Measurements from ENCODE around the gene MCFD2. TPM values are rescaled to one million over a fixed set of nuclear protein-coding genes. Genes with fewer than 3 reads are reported as not detected.
A peak's percentile ranks its signal among the peaks of the same experiment; 100 is the strongest.

The MCFD2 gene
- polyA plus RNA-seq, result 10 to 100 TPM; 12.4 to 20.4 TPM

- Histone ChIP-seq H3K4me3 (ENCODE audit: low read depth in 1 of 2, low read length in 2 of 2) (peak within 1 kb of the TSS; percentile 73 to 82), H3K4me1 (ENCODE audit: control insufficient read depth in 2 of 2, insufficient read depth in 2 of 2, low read length in 1 of 2) (peaks cover 5 to 7% of the 10 kb centered on the region in 2 donors), H3K27me3 (ENCODE audit: control insufficient read depth in 1 of 2, insufficient read depth in 2 of 2, low read length in 2 of 2) (no peaks in the 10 kb centered on the region), H3K36me3 (ENCODE audit: control insufficient read depth in 2 of 2, insufficient read depth in 2 of 2, low read length in 1 of 2) (peaks cover 0 to 3% of the 10 kb centered on the region in 2 donors), H3K27ac (ENCODE audit: low read depth in 2 of 2, low read length in 1 of 2) (peak within 1 kb of the TSS; percentile 79 to 95), H3K9me3 (ENCODE audit: control insufficient read depth in 2 of 2, insufficient read depth in 1 of 2, low read depth in 1 of 2, low read length in 1 of 2) (no peaks in the 10 kb centered on the region)
- 0 to 1% methylated on average over 31 to 38 of the region's 38 CpGs for WGBS, 2 donors
Measured at GRCh38 chr2:46915281-46915810, at the start of gene MCFD2. MCFD2 (minus strand) TSS chr2:46915806; CDS start chr2:46909171, 6,635 bp downstream.

- peak overlapping the region; percentile 33 to 34 for H3K27ac ChIP-seq (ENCODE audit: low read depth in 2 of 2, low read length in 1 of 2)
- no peaks in the 10 kb centered on the region for H3K27me3 ChIP-seq (ENCODE audit: control insufficient read depth in 1 of 2, insufficient read depth in 2 of 2, low read length in 2 of 2)
- H3K4me3 ChIP-seq (ENCODE audit: low read depth in 1 of 2, low read length in 2 of 2), result no peak overlapping the region
- H3K9me3 ChIP-seq (ENCODE audit: control insufficient read depth in 2 of 2, insufficient read depth in 1 of 2, low read depth in 1 of 2, low read length in 1 of 2), result no peaks in the 10 kb centered on the region
- H3K4me1 ChIP-seq (ENCODE audit: control insufficient read depth in 2 of 2, insufficient read depth in 2 of 2, low read length in 1 of 2), result peaks cover 17 to 22% of the 10 kb centered on the region in 2 donors
- 60 to 69% methylated on average over 12 of the region's 12 CpGs for WGBS, 2 donors
- H3K36me3 ChIP-seq (ENCODE audit: control insufficient read depth in 2 of 2, insufficient read depth in 2 of 2, low read length in 1 of 2), result peaks cover 0 to 9% of the 10 kb centered on the region in 2 donors
Measured at GRCh38 chr2:46964835-46965560, 49.4 kb upstream of the MCFD2 start.

GRCh38 chr2:46963941-46964673, 48.5 kb upstream of the MCFD2 start:
- Histone ChIP-seq H3K9me3 (ENCODE audit: control insufficient read depth in 2 of 2, insufficient read depth in 1 of 2, low read depth in 1 of 2, low read length in 1 of 2) (no peaks in the 10 kb centered on the region), H3K27ac (ENCODE audit: low read depth in 2 of 2, low read length in 1 of 2) (peak overlapping the region; percentile 27 to 33), H3K36me3 (ENCODE audit: control insufficient read depth in 2 of 2, insufficient read depth in 2 of 2, low read length in 1 of 2) (peaks cover 0 to 12% of the 10 kb centered on the region in 2 donors), H3K4me3 (ENCODE audit: low read depth in 1 of 2, low read length in 2 of 2) (no peak overlapping the region), H3K4me1 (ENCODE audit: control insufficient read depth in 2 of 2, insufficient read depth in 2 of 2, low read length in 1 of 2) (peaks cover 15 to 18% of the 10 kb centered on the region in 2 donors), H3K27me3 (ENCODE audit: control insufficient read depth in 1 of 2, insufficient read depth in 2 of 2, low read length in 2 of 2) (no peaks in the 10 kb centered on the region)
- 76 to 80% methylated on average over 7 of the region's 7 CpGs for WGBS, 2 donors

GRCh38 chr2:46963210-46963609, 47.6 kb upstream of the MCFD2 start:
- H3K4me1 ChIP-seq (ENCODE audit: control insufficient read depth in 2 of 2, insufficient read depth in 2 of 2, low read length in 1 of 2), result peaks cover 13 to 15% of the 10 kb centered on the region in 2 donors
- H3K27me3 ChIP-seq (ENCODE audit: control insufficient read depth in 1 of 2, insufficient read depth in 2 of 2, low read length in 2 of 2), result no peaks in the 10 kb centered on the region
- H3K4me3 ChIP-seq (ENCODE audit: low read depth in 1 of 2, low read length in 2 of 2), result no peak overlapping the region
- H3K9me3 ChIP-seq (ENCODE audit: control insufficient read depth in 2 of 2, insufficient read depth in 1 of 2, low read depth in 1 of 2, low read length in 1 of 2), result no peaks in the 10 kb centered on the region
- 75 to 77% methylated on average over 4 of the region's 4 CpGs for WGBS, 2 donors
- no peak overlapping the region for H3K27ac ChIP-seq (ENCODE audit: low read depth in 2 of 2, low read length in 1 of 2)
- peaks cover 0 to 21% of the 10 kb centered on the region in 2 donors for H3K36me3 ChIP-seq (ENCODE audit: control insufficient read depth in 2 of 2, insufficient read depth in 2 of 2, low read length in 1 of 2)

GRCh38 chr2:46962751-46963150, 47.1 kb upstream of the MCFD2 start:
- Histone ChIP-seq H3K4me1 (ENCODE audit: control insufficient read depth in 2 of 2, insufficient read depth in 2 of 2, low read length in 1 of 2) (peaks cover 10 to 14% of the 10 kb centered on the region in 2 donors), H3K27ac (ENCODE audit: low read depth in 2 of 2, low read length in 1 of 2) (no peak overlapping the region), H3K36me3 (ENCODE audit: control insufficient read depth in 2 of 2, insufficient read depth in 2 of 2, low read length in 1 of 2) (peaks cover 2 to 25% of the 10 kb centered on the region in 2 donors), H3K4me3 (ENCODE audit: low read depth in 1 of 2, low read length in 2 of 2) (no peak overlapping the region), H3K9me3 (ENCODE audit: control insufficient read depth in 2 of 2, insufficient read depth in 1 of 2, low read depth in 1 of 2, low read length in 1 of 2) (no peaks in the 10 kb centered on the region), H3K27me3 (ENCODE audit: control insufficient read depth in 1 of 2, insufficient read depth in 2 of 2, low read length in 2 of 2) (no peaks in the 10 kb centered on the region)
- WGBS, 2 donors, result 94 to 97% methylated on average over 2 of the region's 2 CpGs

- no peak overlapping the region for H3K27ac ChIP-seq (ENCODE audit: low read depth in 2 of 2, low read length in 1 of 2)
- H3K36me3 ChIP-seq (ENCODE audit: control insufficient read depth in 2 of 2, insufficient read depth in 2 of 2, low read length in 1 of 2), result peaks cover 5 to 40% of the 10 kb centered on the region in 2 donors
- H3K9me3 ChIP-seq (ENCODE audit: control insufficient read depth in 2 of 2, insufficient read depth in 1 of 2, low read depth in 1 of 2, low read length in 1 of 2), result no peaks in the 10 kb centered on the region
- WGBS, 2 donors, result 92 to 97% methylated on average over 2 of the region's 2 CpGs
- peaks cover 10 to 14% of the 10 kb centered on the region in 2 donors for H3K4me1 ChIP-seq (ENCODE audit: control insufficient read depth in 2 of 2, insufficient read depth in 2 of 2, low read length in 1 of 2)
- no peak overlapping the region for H3K4me3 ChIP-seq (ENCODE audit: low read depth in 1 of 2, low read length in 2 of 2)
- H3K27me3 ChIP-seq (ENCODE audit: control insufficient read depth in 1 of 2, insufficient read depth in 2 of 2, low read length in 2 of 2), result no peaks in the 10 kb centered on the region
Measured at GRCh38 chr2:46960618-46961017, 45.0 kb upstream of the MCFD2 start.

GRCh38 chr2:46958431-46959017, 42.9 kb upstream of the MCFD2 start:
- no peak overlapping the region for H3K4me3 ChIP-seq (ENCODE audit: low read depth in 1 of 2, low read length in 2 of 2)
- no peaks in the 10 kb centered on the region for H3K27me3 ChIP-seq (ENCODE audit: control insufficient read depth in 1 of 2, insufficient read depth in 2 of 2, low read length in 2 of 2)
- H3K9me3 ChIP-seq (ENCODE audit: control insufficient read depth in 2 of 2, insufficient read depth in 1 of 2, low read depth in 1 of 2, low read length in 1 of 2), result no peaks in the 10 kb centered on the region
- 91 to 92% methylated on average over 17 of the region's 17 CpGs for WGBS, 2 donors
- peaks cover 5 to 45% of the 10 kb centered on the region in 2 donors for H3K36me3 ChIP-seq (ENCODE audit: control insufficient read depth in 2 of 2, insufficient read depth in 2 of 2, low read length in 1 of 2)
- peaks cover 0 to 5% of the 10 kb centered on the region in 2 donors for H3K4me1 ChIP-seq (ENCODE audit: control insufficient read depth in 2 of 2, insufficient read depth in 2 of 2, low read length in 1 of 2)
- no peak overlapping the region for H3K27ac ChIP-seq (ENCODE audit: low read depth in 2 of 2, low read length in 1 of 2)

GRCh38 chr2:46956981-46957531, 41.5 kb upstream of the MCFD2 start:
- Histone ChIP-seq H3K4me1 (ENCODE audit: control insufficient read depth in 2 of 2, insufficient read depth in 2 of 2, low read length in 1 of 2) (peaks cover 0 to 2% of the 10 kb centered on the region in 2 donors), H3K9me3 (ENCODE audit: control insufficient read depth in 2 of 2, insufficient read depth in 1 of 2, low read depth in 1 of 2, low read length in 1 of 2) (no peaks in the 10 kb centered on the region), H3K36me3 (ENCODE audit: control insufficient read depth in 2 of 2, insufficient read depth in 2 of 2, low read length in 1 of 2) (peaks cover 9 to 42% of the 10 kb centered on the region in 2 donors), H3K4me3 (ENCODE audit: low read depth in 1 of 2, low read length in 2 of 2) (no peak overlapping the region), H3K27me3 (ENCODE audit: control insufficient read depth in 1 of 2, insufficient read depth in 2 of 2, low read length in 2 of 2) (no peaks in the 10 kb centered on the region), H3K27ac (ENCODE audit: low read depth in 2 of 2, low read length in 1 of 2) (no peak overlapping the region)
- 74 to 79% methylated on average over 10 of the region's 10 CpGs for WGBS, 2 donors

- WGBS, 2 donors, result 74 to 86% methylated on average over 4 of the region's 4 CpGs
- Histone ChIP-seq H3K9me3 (ENCODE audit: control insufficient read depth in 2 of 2, insufficient read depth in 1 of 2, low read depth in 1 of 2, low read length in 1 of 2) (no peaks in the 10 kb centered on the region), H3K36me3 (ENCODE audit: control insufficient read depth in 2 of 2, insufficient read depth in 2 of 2, low read length in 1 of 2) (peaks cover 9 to 44% of the 10 kb centered on the region in 2 donors), H3K4me3 (ENCODE audit: low read depth in 1 of 2, low read length in 2 of 2) (no peak overlapping the region), H3K27me3 (ENCODE audit: control insufficient read depth in 1 of 2, insufficient read depth in 2 of 2, low read length in 2 of 2) (no peaks in the 10 kb centered on the region), H3K27ac (ENCODE audit: low read depth in 2 of 2, low read length in 1 of 2) (peak overlapping the region; percentile 46 to 48), H3K4me1 (ENCODE audit: control insufficient read depth in 2 of 2, insufficient read depth in 2 of 2, low read length in 1 of 2) (peaks cover 0 to 2% of the 10 kb centered on the region in 2 donors)
Measured at GRCh38 chr2:46955764-46956163, 40.2 kb upstream of the MCFD2 start.

Measured in esophagus (tissue), 2 donors.